Epithelial cell of esophagus (primary cell): ENCODE results near the gene MISP.

Experiments used
- DNase-seq: peaks from one replicate; pipeline ENCODE4 v3.0.0; 2010; ENCODE audit warnings: low read depth
- H3K4me3 ChIP-seq: 2 replicates; pipeline ENCODE4 v1.5.1; 2011; ENCODE audit warnings: mild to moderate bottlenecking, low read length, control low read depth
- TF ChIP-seq, protein P1 (sequence below): IDR thresholded peaks from 2 replicates; pipeline ENCODE4 v1.5.1; 2011; ENCODE audit warnings: low read depth, mild to moderate bottlenecking, low read length, control low read depth, inconsistent platforms; ENCODE audit not compliant: insufficient read depth; ENCODE audit errors: missing control alignments

The MISP gene

DNA sequence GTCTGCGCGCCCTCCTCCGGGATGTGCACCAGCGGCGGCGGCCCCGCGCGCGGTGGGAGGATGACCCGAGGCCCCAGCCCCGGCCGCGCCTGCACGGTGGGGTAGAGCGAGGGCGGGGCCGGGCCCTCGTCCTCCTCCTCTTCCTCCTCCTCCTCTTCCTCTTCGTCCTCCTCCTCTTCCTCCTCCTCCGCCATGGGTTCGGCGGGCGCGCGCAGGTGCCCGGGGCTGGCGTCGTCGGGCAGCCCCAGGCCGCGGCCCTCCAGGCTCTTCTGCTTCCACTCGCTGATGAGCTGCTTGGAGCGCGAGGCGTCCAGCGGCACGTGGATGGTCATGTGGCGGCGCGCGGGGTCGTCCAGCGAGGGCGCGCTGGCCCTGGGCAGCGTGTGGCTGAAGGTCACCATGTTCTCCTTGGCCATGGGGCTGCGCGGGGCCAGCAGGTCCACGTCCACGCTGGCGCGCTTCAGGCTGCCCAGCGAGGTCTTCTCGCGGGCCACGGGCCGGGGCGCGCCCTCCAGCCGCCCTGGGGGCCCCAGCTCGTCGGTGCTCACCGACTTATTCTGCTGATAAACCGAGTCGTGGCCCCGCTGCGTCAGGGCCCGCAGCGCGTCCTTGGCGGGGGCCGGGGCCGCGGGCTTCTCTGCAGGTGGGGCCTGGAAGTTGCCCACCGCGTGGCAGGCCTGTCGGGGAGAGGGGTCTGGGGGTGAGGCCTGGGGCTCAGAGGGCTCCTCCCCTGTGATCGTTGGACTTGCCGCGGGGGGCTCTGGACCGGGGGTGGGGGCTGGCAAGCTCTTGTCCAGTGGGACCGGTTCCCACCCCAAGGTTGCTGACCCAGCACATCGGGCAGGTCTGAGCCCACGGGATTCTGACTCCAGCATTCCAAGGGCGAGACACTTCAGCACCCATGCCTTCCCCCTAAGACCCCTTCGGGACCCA, 62.6 kb downstream of the MISP start:
- no peak for DNase-seq
- H3K4me3 ChIP-seq = no peak overlapping the region
- TF ChIP-seq, protein P1, sequence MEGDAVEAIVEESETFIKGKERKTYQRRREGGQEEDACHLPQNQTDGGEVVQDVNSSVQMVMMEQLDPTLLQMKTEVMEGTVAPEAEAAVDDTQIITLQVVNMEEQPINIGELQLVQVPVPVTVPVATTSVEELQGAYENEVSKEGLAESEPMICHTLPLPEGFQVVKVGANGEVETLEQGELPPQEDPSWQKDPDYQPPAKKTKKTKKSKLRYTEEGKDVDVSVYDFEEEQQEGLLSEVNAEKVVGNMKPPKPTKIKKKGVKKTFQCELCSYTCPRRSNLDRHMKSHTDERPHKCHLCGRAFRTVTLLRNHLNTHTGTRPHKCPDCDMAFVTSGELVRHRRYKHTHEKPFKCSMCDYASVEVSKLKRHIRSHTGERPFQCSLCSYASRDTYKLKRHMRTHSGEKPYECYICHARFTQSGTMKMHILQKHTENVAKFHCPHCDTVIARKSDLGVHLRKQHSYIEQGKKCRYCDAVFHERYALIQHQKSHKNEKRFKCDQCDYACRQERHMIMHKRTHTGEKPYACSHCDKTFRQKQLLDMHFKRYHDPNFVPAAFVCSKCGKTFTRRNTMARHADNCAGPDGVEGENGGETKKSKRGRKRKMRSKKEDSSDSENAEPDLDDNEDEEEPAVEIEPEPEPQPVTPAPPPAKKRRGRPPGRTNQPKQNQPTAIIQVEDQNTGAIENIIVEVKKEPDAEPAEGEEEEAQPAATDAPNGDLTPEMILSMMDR = no peak
